Keratinocyte (primary cell): Measurements from ENCODE around the gene UNC13A. TPM values are rescaled to one million over a fixed set of nuclear protein-coding genes. Genes with fewer than 3 reads are reported as not detected.
"Not testable (repeated sequence)": the region's sequence is repeated elsewhere in the genome, so short reads cannot be mapped to it uniquely, and the experiment has no call there.

Source experiments
- DNase-seq: peaks from one replicate; pipeline ENCODE4 v3.0.0-alpha.2; 2011; ENCODE audit warnings: low read depth, missing footprints, low spot score
- FAIRE-seq: peaks from 2 replicates; lab custom pipeline; 2011; peaks lifted over from hg19 to GRCh38; lab: Jason Lieb, UNC
- H2AFZ ChIP-seq: 2 replicates; pipeline ENCODE4 v1.6.0; 2012; ENCODE audit warnings: low read length, control low read depth, inconsistent platforms; ENCODE audit not compliant: control insufficient read depth
- H3K27ac ChIP-seq: 2 replicates; pipeline ENCODE4 v1.5.1; 2011; ENCODE audit warnings: low read length; ENCODE audit not compliant: control insufficient read depth, insufficient read depth
- H3K27me3 ChIP-seq: 3 replicates; pipeline ENCODE4 v1.6.0; 2011; ENCODE audit warnings: low read length; ENCODE audit not compliant: control insufficient read depth, insufficient read depth; ENCODE audit errors: extremely low read depth
- H3K36me3 ChIP-seq, 2 experiments: 2 replicates in 1 of 2; 3 replicates in 1 of 2; pipeline ENCODE4 v1.5.1; 2011; ENCODE audit warnings: low read length in 2 of 2, mild to moderate bottlenecking in 1 of 2; ENCODE audit not compliant: control insufficient read depth in 2 of 2, insufficient read depth in 2 of 2; ENCODE audit errors: extremely low read depth in 1 of 2
- H3K4me1 ChIP-seq: 3 replicates; pipeline ENCODE4 v1.5.1; 2011; ENCODE audit warnings: low read length; ENCODE audit not compliant: control insufficient read depth, insufficient read depth; ENCODE audit errors: extremely low read depth
- H3K4me2 ChIP-seq: 3 replicates; pipeline ENCODE4 v1.6.0; 2011; ENCODE audit warnings: low read depth, low read length; ENCODE audit not compliant: control insufficient read depth, insufficient read depth; ENCODE audit errors: extremely low read depth
- H3K4me3 ChIP-seq, 3 experiments: fragments of 200-600 bp in 1 of 3; sonication (generic) in 1 of 3; 2 replicates in 2 of 3; 3 replicates in 1 of 3; pipeline ENCODE4 v1.5.1; 2011 to 2016; ENCODE audit warnings: low read length in 3 of 3, mild to moderate bottlenecking in 3 of 3, control low read depth in 2 of 3, inconsistent platforms in 1 of 3, low read depth in 1 of 3, mixed read lengths in 1 of 3, mixed run types in 1 of 3, moderate library complexity in 1 of 3; ENCODE audit not compliant: control insufficient read depth in 2 of 3, insufficient read depth in 2 of 3; ENCODE audit errors: extremely low read depth in 1 of 3
- H3K79me2 ChIP-seq: 2 replicates; pipeline ENCODE4 v1.6.0; 2012; ENCODE audit warnings: low read length; ENCODE audit not compliant: control insufficient read depth, insufficient read depth
- H3K9ac ChIP-seq: 3 replicates; pipeline ENCODE4 v1.6.0; 2011; ENCODE audit warnings: low read length; ENCODE audit not compliant: control insufficient read depth, insufficient read depth; ENCODE audit errors: extremely low read depth
- H3K9me1 ChIP-seq: 3 replicates; pipeline ENCODE4 v1.6.0; 2011; ENCODE audit warnings: low read length; ENCODE audit not compliant: control insufficient read depth, insufficient read depth; ENCODE audit errors: extremely low read depth
- H3K9me3 ChIP-seq: 2 replicates; pipeline ENCODE4 v1.5.1; 2012; ENCODE audit warnings: low read depth, low read length; ENCODE audit not compliant: control insufficient read depth
- H4K20me1 ChIP-seq: 3 replicates; pipeline ENCODE4 v1.6.0; 2011; ENCODE audit warnings: low read length; ENCODE audit not compliant: control insufficient read depth, insufficient read depth; ENCODE audit errors: extremely low read depth
- EZH2 ChIP-seq: IDR thresholded peaks from one replicate; pipeline ENCODE4 v1.6.1; 2012; ENCODE audit warnings: inconsistent platforms, mild to moderate bottlenecking, low read length, moderate library complexity
- dilution Hi-C: fragments of 300-500 bp; cut with MboI; formaldehyde crosslinking; loops from one replicate; pipeline ENCODE4 v1.7.0; 2020; ENCODE audit warnings: low sequenced_read_pairs; ENCODE audit not compliant: extremely low pct_ligation_motif_present
- polyA plus RNA-seq, 5 experiments: library from polyadenylated mRNA; depleted of rRNA in 3 of 5; stranded (reverse) in 3 of 5; stranded (forward) in 1 of 5; unstranded in 1 of 5; fragments of >200 nt; gene quantifications; 1 replicate in 1 of 5; 2 replicates in 3 of 5; 3 replicates in 1 of 5; pipeline versions ENCODE4 v1.2.1 to v1.2.3, GENCODE V29; 2011 to 2012; ENCODE audit warnings: missing spikeins in 2 of 5, low read depth in 1 of 5, low replicate concordance in 1 of 5
- TF ChIP-seq, protein P1 (sequence below), 3 experiments: IDR thresholded peaks in 1 of 3; conservative IDR thresholded peaks in 1 of 3; optimal IDR thresholded peaks in 1 of 3; 2 replicates in 2 of 3; 3 replicates in 1 of 3; pipeline versions ENCODE3 to v1.5.1; 2011; ENCODE audit warnings: low read length in 3 of 3, mild to moderate bottlenecking in 3 of 3, moderate library complexity in 2 of 3, control low read depth in 1 of 3, inconsistent platforms in 1 of 3; ENCODE audit not compliant: insufficient read depth in 2 of 3; ENCODE audit errors: extremely low read depth in 1 of 3

Gene UNC13A
- polyA plus RNA-seq, 1 donor (not counting 4 experiments of a cell fraction or from before 2014, with no cell fraction given): under 0.01 TPM

DNA sequence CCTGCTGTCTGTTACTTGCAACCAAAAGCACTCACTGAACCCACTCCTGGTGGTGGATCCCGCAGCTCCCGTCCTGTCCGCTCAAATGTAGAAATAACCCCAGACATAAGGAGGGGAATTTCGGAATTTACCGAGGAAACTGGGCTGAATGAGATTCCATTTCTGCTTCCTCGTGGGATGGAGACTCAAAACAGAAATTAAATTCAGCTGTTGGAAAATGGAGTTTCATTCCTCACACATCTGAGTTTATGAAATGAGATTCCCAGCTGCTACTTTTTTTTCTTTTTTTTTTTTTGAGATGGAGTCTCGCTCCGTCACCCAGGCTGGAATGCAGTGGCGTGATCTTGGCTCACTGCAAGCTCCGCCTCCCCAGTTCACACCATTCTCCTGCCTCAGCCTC, 88.4 kb downstream of the UNC13A start:
- Histone ChIP-seq H3K9me1 (no peaks in the 10 kb centered on the region), H3K4me2 (no peak overlapping the region), H3K9me3 (no peaks in the 10 kb centered on the region), H2AFZ (no peak overlapping the region), H3K36me3 (no peaks in the 10 kb centered on the region), H4K20me1 (no peaks in the 10 kb centered on the region), H3K4me3 (no peak overlapping the region), H3K9ac (no peak overlapping the region), H3K27me3 (peaks cover 1% of the 10 kb centered on the region), H3K4me1 (no peaks in the 10 kb centered on the region), H3K79me2 (no peaks in the 10 kb centered on the region), H3K27ac (no peak overlapping the region)
- FAIRE-seq (no peak), DNase-seq (no peak)
- no peak for TF ChIP-seq EZH2
- TF ChIP-seq, protein P1, sequence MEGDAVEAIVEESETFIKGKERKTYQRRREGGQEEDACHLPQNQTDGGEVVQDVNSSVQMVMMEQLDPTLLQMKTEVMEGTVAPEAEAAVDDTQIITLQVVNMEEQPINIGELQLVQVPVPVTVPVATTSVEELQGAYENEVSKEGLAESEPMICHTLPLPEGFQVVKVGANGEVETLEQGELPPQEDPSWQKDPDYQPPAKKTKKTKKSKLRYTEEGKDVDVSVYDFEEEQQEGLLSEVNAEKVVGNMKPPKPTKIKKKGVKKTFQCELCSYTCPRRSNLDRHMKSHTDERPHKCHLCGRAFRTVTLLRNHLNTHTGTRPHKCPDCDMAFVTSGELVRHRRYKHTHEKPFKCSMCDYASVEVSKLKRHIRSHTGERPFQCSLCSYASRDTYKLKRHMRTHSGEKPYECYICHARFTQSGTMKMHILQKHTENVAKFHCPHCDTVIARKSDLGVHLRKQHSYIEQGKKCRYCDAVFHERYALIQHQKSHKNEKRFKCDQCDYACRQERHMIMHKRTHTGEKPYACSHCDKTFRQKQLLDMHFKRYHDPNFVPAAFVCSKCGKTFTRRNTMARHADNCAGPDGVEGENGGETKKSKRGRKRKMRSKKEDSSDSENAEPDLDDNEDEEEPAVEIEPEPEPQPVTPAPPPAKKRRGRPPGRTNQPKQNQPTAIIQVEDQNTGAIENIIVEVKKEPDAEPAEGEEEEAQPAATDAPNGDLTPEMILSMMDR (optimal IDR thresholded peaks at IDR 0.05 in 1 of 3, IDR thresholded peaks at IDR 0.05 in 1 of 3, conservative IDR thresholded peaks at IDR 0.05 in 1 of 3; ENCODE audit: extremely low read depth in 1 of 3, insufficient read depth in 2 of 3, low read length in 3 of 3): no peak
- dilution Hi-C loops: no loop called here

DNA sequence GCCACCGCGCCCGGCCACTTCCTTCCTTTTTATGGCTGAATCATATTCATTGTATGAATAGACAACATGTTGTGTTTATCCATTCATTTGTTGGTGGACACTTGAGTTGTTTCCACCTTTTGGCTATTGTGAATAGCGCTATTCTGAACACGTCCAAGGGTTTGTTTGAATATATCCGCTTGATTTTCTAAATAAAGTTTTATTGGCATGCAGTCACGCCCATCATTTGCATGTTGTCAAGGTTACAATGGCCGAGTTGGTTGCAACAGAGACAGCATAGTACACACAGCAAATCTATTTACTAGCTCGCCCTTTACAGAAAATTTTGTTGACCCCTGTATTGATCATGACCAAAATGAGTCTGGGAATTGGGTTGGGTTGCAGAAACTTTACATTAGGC, 89.2 kb downstream of the UNC13A start:
- TF ChIP-seq, protein P1 (optimal IDR thresholded peaks at IDR 0.05 in 1 of 3, IDR thresholded peaks at IDR 0.05 in 1 of 3, conservative IDR thresholded peaks at IDR 0.05 in 1 of 3; ENCODE audit: extremely low read depth in 1 of 3, insufficient read depth in 2 of 3, low read length in 3 of 3): no peak
- no peak for TF ChIP-seq EZH2

DNA sequence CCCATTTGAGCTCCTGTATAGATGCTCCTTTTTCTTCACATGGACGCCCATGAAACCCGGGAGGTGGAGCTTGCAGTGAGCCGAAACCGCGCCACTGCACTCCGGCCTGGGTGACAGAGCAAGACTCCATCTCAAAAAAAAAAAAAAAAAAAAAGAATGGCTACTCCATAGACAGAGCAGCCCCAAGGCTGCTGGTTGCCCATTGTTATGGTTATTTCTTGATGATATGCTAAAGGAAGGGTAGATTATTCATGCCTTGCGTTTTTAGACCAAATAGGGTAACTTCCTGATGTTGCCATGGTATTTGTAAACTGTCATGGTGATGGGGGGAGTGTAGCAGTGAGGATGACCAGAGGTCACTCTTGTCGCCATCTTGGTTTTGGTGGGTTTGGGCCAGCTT, 90.1 kb downstream of the UNC13A start:
- FAIRE-seq, H3K9ac ChIP-seq, H3K27me3 ChIP-seq, DNase-seq, H3K79me2 ChIP-seq, H3K4me3 ChIP-seq, H3K4me1 ChIP-seq, H3K36me3 ChIP-seq, H2AFZ ChIP-seq, H4K20me1 ChIP-seq, H3K9me3 ChIP-seq, H3K9me1 ChIP-seq, H3K27ac ChIP-seq, dilution Hi-C loops, H3K4me2 ChIP-seq: not testable (repeated sequence)

More for the DNA sequence above, 89.2 kb downstream of the UNC13A start:
- no peaks in the 10 kb centered on the region for H3K4me1 ChIP-seq
- no peaks in the 10 kb centered on the region for H4K20me1 ChIP-seq
- no peaks in the 10 kb centered on the region for H3K27me3 ChIP-seq
- no peaks in the 10 kb centered on the region for H3K9me1 ChIP-seq
- H3K4me3 ChIP-seq: no peak overlapping the region
- dilution Hi-C loops: no loop called here
- DNase-seq (no peak), FAIRE-seq (no peak)
- H3K36me3 ChIP-seq: no peaks in the 10 kb centered on the region
- no peaks in the 10 kb centered on the region for H3K9me3 ChIP-seq
- H3K27ac ChIP-seq: no peak overlapping the region
- H2AFZ ChIP-seq: no peak overlapping the region
- no peak overlapping the region for H3K4me2 ChIP-seq
- H3K79me2 ChIP-seq: no peaks in the 10 kb centered on the region
- H3K9ac ChIP-seq: no peak overlapping the region

DNA sequence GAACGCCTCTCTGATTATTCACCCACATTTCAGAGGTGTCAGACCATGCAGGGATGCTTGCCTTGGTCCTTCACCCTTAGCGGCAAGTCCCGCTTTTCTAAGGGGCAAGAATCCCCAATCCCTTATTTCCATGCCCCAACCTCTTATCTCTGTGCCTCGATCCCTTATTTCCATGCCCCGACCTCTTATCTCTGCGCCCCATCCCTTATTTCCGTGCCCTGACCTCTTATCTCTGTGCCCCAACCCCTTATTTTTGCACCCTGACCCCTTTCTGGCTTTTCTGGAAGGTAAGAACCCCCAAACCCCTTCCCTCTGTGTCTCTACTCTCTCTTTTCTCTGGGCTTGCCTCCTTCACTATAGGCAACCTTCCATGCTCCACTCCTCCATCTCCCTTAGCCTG, 93.9 kb downstream of the UNC13A start:
- H3K27ac ChIP-seq, H3K79me2 ChIP-seq, H2AFZ ChIP-seq, FAIRE-seq, H3K4me3 ChIP-seq, dilution Hi-C loops, H4K20me1 ChIP-seq, DNase-seq, H3K4me2 ChIP-seq, H3K36me3 ChIP-seq, H3K9me1 ChIP-seq, H3K27me3 ChIP-seq, H3K9ac ChIP-seq, H3K4me1 ChIP-seq, H3K9me3 ChIP-seq: not testable (repeated sequence)
